Midbrain (tissue), 1 donor: ENCODE data around the gene TGFB2.

Experiments used
- DNase-seq: peaks from one replicate; lab custom pipeline; 2025; lab: John Stamatoyannopoulos, UW

Gene TGFB2

GRCh38 chr1:218426343-218426657 lies 81.2 kb downstream of the TGFB2 start:
- DNase-seq: peak; percentile 54

GRCh38 chr1:218429301-218429700 lies 84.2 kb downstream of the TGFB2 start:
- DNase-seq: no peak

GRCh38 chr1:218430346-218430745 lies 85.2 kb downstream of the TGFB2 start:
- DNase-seq: no peak

- DNase-seq: no peak
Measured at GRCh38 chr1:218430822-218431221, 85.7 kb downstream of the TGFB2 start.

GRCh38 chr1:218431476-218431875 lies 86.3 kb downstream of the TGFB2 start:
- no peak for DNase-seq

- DNase-seq: no peak
Measured at GRCh38 chr1:218433744-218434143, 88.6 kb downstream of the TGFB2 start.

GRCh38 chr1:218435528-218435927 lies 90.4 kb downstream of the TGFB2 start:
- no peak for DNase-seq

GRCh38 chr1:218436346-218436745 lies 91.2 kb downstream of the TGFB2 start:
- no peak for DNase-seq

GRCh38 chr1:218436997-218437396 lies 91.9 kb downstream of the TGFB2 start:
- no peak for DNase-seq

GRCh38 chr1:218439541-218440295 lies 94.6 kb downstream of the TGFB2 start:
- peak; percentile 56 for DNase-seq

GRCh38 chr1:218443255-218443654 lies 98.1 kb downstream of the TGFB2 start:
- no peak for DNase-seq

GRCh38 chr1:218444173-218444572 lies 99.0 kb downstream of the TGFB2 start:
- no peak for DNase-seq

GRCh38 chr1:218444588-218444987 lies 99.5 kb downstream of the TGFB2 start:
- no peak for DNase-seq

GRCh38 chr1:218447010-218447689 lies 102.0 kb downstream of the TGFB2 start:
- DNase-seq: peak; percentile 6

GRCh38 chr1:218451415-218451814 lies 106.3 kb downstream of the TGFB2 start:
- DNase-seq: no peak

- DNase-seq: no peak
Measured at GRCh38 chr1:218454700-218455282, 109.7 kb downstream of the TGFB2 start.

- DNase-seq: no peak
Measured at GRCh38 chr1:218456444-218456843, 111.3 kb downstream of the TGFB2 start.

GRCh38 chr1:218459450-218459849 lies 114.3 kb downstream of the TGFB2 start:
- DNase-seq: no peak

GRCh38 chr1:218459878-218460711 lies 115.0 kb downstream of the TGFB2 start:
- DNase-seq: peak; percentile 44

GRCh38 chr1:218461351-218461750 lies 116.2 kb downstream of the TGFB2 start:
- no peak for DNase-seq

GRCh38 chr1:218462116-218462515 lies 117.0 kb downstream of the TGFB2 start:
- no peak for DNase-seq

GRCh38 chr1:218462587-218462986 lies 117.5 kb downstream of the TGFB2 start:
- DNase-seq: no peak
